Sigmoid colon (tissue), 3 donors: ENCODE results near the gene MAP3K6.

ENCODE experiments used
- CTCF ChIP-seq, 4 experiments: fragments of 450-650 bp in 3 of 4; fragments of 200-600 bp in 1 of 4; IDR thresholded peaks; one replicate each; pipeline ENCODE4 v1.5.1; 2016 to 2019; ENCODE audit warnings: antibody characterized with exemption in 4 of 4, mild to moderate bottlenecking in 3 of 4, moderate library complexity in 2 of 4
- POLR2A ChIP-seq, 2 donors: fragments of 450-650 bp; IDR thresholded peaks; one replicate each; pipeline ENCODE4 v1.6.1; 2016; ENCODE audit warnings: antibody characterized with exemption in 2 of 2, mild to moderate bottlenecking in 2 of 2, moderate library complexity in 2 of 2

- TF ChIP-seq CTCF (IDR thresholded peaks at IDR 0.05) (no peak), POLR2A (IDR thresholded peaks at IDR 0.05) (no peak)
Observed at GRCh38 chr1:27383661-27384060, 16.9 kb upstream of the MAP3K6 start.
